ENCODE measurements around the gene SH3TC1.

SH3TC1 gene

GRCh38 chr4:8152090-8152864 is 46.8 kb upstream of the SH3TC1 start:
- Histone ChIP-seq H3K4me1 (ENCODE audit: insufficient read depth, poor library complexity, severe bottlenecking) (no peaks in the 10 kb centered on the region), H3K4me3 (ENCODE audit: severe bottlenecking) (no peak overlapping the region), H3K36me3 (ENCODE audit: low read depth) (no peaks in the 10 kb centered on the region), H3K27ac (ENCODE audit: poor library complexity, severe bottlenecking) (no peak overlapping the region), H3K27me3 (ENCODE audit: insufficient read depth, poor library complexity, severe bottlenecking) (peaks cover 2% of the 10 kb centered on the region), H3K9me3 (ENCODE audit: severe bottlenecking) (no peaks in the 10 kb centered on the region)
- DNase-seq (ENCODE audit: low spot score), result no peak
- TF ChIP-seq, protein P1, sequence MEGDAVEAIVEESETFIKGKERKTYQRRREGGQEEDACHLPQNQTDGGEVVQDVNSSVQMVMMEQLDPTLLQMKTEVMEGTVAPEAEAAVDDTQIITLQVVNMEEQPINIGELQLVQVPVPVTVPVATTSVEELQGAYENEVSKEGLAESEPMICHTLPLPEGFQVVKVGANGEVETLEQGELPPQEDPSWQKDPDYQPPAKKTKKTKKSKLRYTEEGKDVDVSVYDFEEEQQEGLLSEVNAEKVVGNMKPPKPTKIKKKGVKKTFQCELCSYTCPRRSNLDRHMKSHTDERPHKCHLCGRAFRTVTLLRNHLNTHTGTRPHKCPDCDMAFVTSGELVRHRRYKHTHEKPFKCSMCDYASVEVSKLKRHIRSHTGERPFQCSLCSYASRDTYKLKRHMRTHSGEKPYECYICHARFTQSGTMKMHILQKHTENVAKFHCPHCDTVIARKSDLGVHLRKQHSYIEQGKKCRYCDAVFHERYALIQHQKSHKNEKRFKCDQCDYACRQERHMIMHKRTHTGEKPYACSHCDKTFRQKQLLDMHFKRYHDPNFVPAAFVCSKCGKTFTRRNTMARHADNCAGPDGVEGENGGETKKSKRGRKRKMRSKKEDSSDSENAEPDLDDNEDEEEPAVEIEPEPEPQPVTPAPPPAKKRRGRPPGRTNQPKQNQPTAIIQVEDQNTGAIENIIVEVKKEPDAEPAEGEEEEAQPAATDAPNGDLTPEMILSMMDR (IDR thresholded peaks at IDR 0.05; ENCODE audit: poor library complexity, severe bottlenecking), result no peak
- ATAC-seq (ENCODE audit: low read depth), result no peak

- Histone ChIP-seq H3K9me3 (ENCODE audit: severe bottlenecking) (no peaks in the 10 kb centered on the region), H3K4me1 (ENCODE audit: insufficient read depth, poor library complexity, severe bottlenecking) (no peaks in the 10 kb centered on the region), H3K27ac (ENCODE audit: poor library complexity, severe bottlenecking) (no peak overlapping the region), H3K27me3 (ENCODE audit: insufficient read depth, poor library complexity, severe bottlenecking) (peaks cover 8% of the 10 kb centered on the region), H3K36me3 (ENCODE audit: low read depth) (no peaks in the 10 kb centered on the region), H3K4me3 (ENCODE audit: severe bottlenecking) (no peak overlapping the region)
- ATAC-seq (ENCODE audit: low read depth) (no peak; the same call in 2 of the 3 replicates), DNase-seq (ENCODE audit: low spot score) (no peak)
- TF ChIP-seq, protein P1 (IDR thresholded peaks at IDR 0.05; ENCODE audit: poor library complexity, severe bottlenecking), result no peak
Observed at GRCh38 chr4:8152865-8153257, 46.2 kb upstream of the SH3TC1 start.

DNA sequence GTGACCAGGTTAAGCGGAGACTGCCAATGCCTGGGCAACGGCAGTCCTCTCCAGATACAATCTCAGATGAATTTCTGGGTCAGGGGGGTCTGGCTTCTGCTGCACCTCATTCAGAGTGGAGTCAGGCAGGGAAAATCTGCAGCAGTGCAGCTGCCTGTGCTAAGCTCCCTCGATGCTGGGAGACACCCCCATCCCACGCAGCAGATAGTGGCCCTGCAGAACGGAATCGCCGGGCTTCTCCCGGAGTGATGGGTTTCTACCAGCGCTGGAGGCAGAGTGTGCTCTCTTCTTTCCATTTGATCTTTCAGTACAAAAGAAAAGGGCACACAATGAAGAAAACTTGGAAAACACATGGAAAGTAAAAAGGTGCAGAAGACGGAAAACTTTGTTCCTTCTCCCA is 45.6 kb upstream of the SH3TC1 start:
- H3K4me1 ChIP-seq (ENCODE audit: insufficient read depth, poor library complexity, severe bottlenecking), result no peaks in the 10 kb centered on the region
- no peak overlapping the region for H3K4me3 ChIP-seq (ENCODE audit: severe bottlenecking)
- TF ChIP-seq, protein P1 (IDR thresholded peaks at IDR 0.05; ENCODE audit: poor library complexity, severe bottlenecking), result no peak
- ATAC-seq (ENCODE audit: low read depth) (no peak), DNase-seq (ENCODE audit: low spot score) (no peak)
- H3K36me3 ChIP-seq (ENCODE audit: low read depth), result no peaks in the 10 kb centered on the region
- peaks cover 13% of the 10 kb centered on the region for H3K27me3 ChIP-seq (ENCODE audit: insufficient read depth, poor library complexity, severe bottlenecking)
- H3K27ac ChIP-seq (ENCODE audit: poor library complexity, severe bottlenecking), result no peak overlapping the region
- H3K9me3 ChIP-seq (ENCODE audit: severe bottlenecking), result no peaks in the 10 kb centered on the region

DNA sequence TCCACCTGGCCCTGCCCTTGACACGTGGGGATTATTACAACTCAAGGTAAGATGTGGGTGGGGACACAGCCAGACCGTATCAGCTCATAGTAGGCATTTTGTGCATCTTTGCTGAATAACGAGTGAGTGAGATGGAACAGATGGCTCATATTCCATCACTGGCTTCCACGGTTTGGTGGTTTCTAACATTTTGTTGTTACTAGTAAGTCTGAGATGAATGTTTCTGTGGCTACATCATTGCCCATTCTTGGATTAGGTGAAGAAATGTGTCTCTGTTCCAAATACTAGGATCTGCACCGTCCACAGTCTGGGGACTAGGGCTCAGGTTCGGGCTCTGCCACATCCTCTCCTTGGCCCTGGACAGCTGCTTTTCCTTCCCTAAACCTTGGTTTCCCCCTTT is 44.0 kb upstream of the SH3TC1 start:
- Histone ChIP-seq H3K27ac (ENCODE audit: poor library complexity, severe bottlenecking) (no peak overlapping the region), H3K9me3 (ENCODE audit: severe bottlenecking) (no peaks in the 10 kb centered on the region), H3K4me3 (ENCODE audit: severe bottlenecking) (no peak overlapping the region), H3K36me3 (ENCODE audit: low read depth) (no peaks in the 10 kb centered on the region), H3K27me3 (ENCODE audit: insufficient read depth, poor library complexity, severe bottlenecking) (peaks cover 13% of the 10 kb centered on the region), H3K4me1 (ENCODE audit: insufficient read depth, poor library complexity, severe bottlenecking) (no peaks in the 10 kb centered on the region)
- no peak for ATAC-seq (ENCODE audit: low read depth)
- DNase-seq (ENCODE audit: low spot score), result no peak
- TF ChIP-seq, protein P1 (IDR thresholded peaks at IDR 0.05; ENCODE audit: poor library complexity, severe bottlenecking), result no peak

Data from RWPE2 (cell line).